Vagina (tissue), 2 donors: ENCODE data around the gene ELOVL3.
A peak's percentile ranks its signal among the peaks of the same experiment; 100 is the strongest.

ENCODE experiments used
- CTCF ChIP-seq, 3 experiments: fragments of 450-650 bp in 2 of 3; fragments of 200-600 bp in 1 of 3; sonication (generic) in 1 of 3; IDR thresholded peaks; one replicate each; pipeline ENCODE4 v1.5.1; 2017 to 2019; ENCODE audit warnings: antibody characterized with exemption in 3 of 3, mild to moderate bottlenecking in 2 of 3, moderate library complexity in 2 of 3
- POLR2A ChIP-seq, 2 donors: fragments of 450-650 bp; IDR thresholded peaks; one replicate each; pipeline ENCODE4 v1.6.1; 2017; ENCODE audit warnings: antibody characterized with exemption in 2 of 2, mild to moderate bottlenecking in 2 of 2, moderate library complexity in 2 of 2
- POLR2AphosphoS5 ChIP-seq, 2 donors: sonication (generic); formaldehyde crosslinking; IDR thresholded peaks; one replicate each; pipeline ENCODE4 v1.9.0; 2017; ENCODE audit warnings: antibody characterized with exemption in 2 of 2, mild to moderate bottlenecking in 2 of 2, low read depth in 1 of 2; ENCODE audit not compliant: insufficient read depth in 1 of 2

GRCh38 chr10:102241444-102242117 lies 15.5 kb downstream of the ELOVL3 start, which contains the start of gene PITX3:
- TF ChIP-seq CTCF (IDR thresholded peaks at IDR 0.05) (no peak), POLR2AphosphoS5 (IDR thresholded peaks at IDR 0.05; ENCODE audit: insufficient read depth in 1 of 2, low read depth in 1 of 2) (peak; percentile 61 to 66), POLR2A (IDR thresholded peaks at IDR 0.05) (no peak)
